ENCODE measurements around the gene ARID2. TPM values are rescaled to one million over a fixed set of nuclear protein-coding genes. Genes with fewer than 3 reads are reported as not detected.

Gene ARID2
- total and polyA plus RNA-seq, 2 donors from 2014 or later: 4.4 to 35.7 TPM

DNA sequence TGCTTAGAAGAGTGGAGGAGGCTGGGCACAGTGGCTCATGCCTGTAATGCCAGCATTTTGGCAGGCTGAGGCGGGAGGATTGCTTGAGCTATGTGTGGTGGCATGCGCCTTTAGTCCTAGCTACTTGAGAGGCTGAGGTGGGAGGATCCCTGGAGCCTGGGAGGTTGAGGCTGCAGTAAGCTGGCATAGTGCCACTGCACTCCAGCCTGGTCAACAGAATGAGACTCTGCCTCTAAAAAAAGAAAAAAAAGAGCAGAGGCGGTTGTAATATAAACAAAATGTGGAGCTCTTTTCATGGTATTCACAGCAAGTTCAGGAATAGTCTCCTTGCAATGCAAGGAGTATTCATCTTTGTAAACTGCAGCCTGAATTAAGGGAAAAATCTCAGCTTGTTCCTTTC lies 27.2 kb downstream of the ARID2 start:
- Histone ChIP-seq H3K4me3 (ENCODE audit: low read length in 3 of 3) (no peak overlapping the region), H3K27ac (ENCODE audit: low read depth in 2 of 2, low read length in 2 of 2) (no peak overlapping the region), H3K27me3 (ENCODE audit: control insufficient read depth, insufficient read depth, low read length) (no peaks in the 10 kb centered on the region), H3K9ac (ENCODE audit: low read length in 3 of 3) (no peak overlapping the region), H3K9me3 (ENCODE audit: control insufficient read depth in 2 of 3, insufficient read depth in 1 of 3, low read length in 3 of 3) (no peaks in the 10 kb centered on the region), H3K4me1 (ENCODE audit: control insufficient read depth in 2 of 3, insufficient read depth in 2 of 3, low read depth in 1 of 3, low read length in 3 of 3) (no peaks in the 10 kb centered on the region), H3K36me3 (ENCODE audit: control insufficient read depth in 2 of 3, insufficient read depth in 3 of 3, low read length in 3 of 3) (no peaks in the 10 kb centered on the region)
- FAIRE-seq (no peak), DNase-seq (no peak)
- intact Hi-C loops (cut with DNase I): no loop called here
- TF ChIP-seq, protein P1, sequence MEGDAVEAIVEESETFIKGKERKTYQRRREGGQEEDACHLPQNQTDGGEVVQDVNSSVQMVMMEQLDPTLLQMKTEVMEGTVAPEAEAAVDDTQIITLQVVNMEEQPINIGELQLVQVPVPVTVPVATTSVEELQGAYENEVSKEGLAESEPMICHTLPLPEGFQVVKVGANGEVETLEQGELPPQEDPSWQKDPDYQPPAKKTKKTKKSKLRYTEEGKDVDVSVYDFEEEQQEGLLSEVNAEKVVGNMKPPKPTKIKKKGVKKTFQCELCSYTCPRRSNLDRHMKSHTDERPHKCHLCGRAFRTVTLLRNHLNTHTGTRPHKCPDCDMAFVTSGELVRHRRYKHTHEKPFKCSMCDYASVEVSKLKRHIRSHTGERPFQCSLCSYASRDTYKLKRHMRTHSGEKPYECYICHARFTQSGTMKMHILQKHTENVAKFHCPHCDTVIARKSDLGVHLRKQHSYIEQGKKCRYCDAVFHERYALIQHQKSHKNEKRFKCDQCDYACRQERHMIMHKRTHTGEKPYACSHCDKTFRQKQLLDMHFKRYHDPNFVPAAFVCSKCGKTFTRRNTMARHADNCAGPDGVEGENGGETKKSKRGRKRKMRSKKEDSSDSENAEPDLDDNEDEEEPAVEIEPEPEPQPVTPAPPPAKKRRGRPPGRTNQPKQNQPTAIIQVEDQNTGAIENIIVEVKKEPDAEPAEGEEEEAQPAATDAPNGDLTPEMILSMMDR (IDR thresholded peaks at IDR 0.05; ENCODE audit: borderline replicate concordance, extremely low read depth, insufficient read depth): no peak

DNA sequence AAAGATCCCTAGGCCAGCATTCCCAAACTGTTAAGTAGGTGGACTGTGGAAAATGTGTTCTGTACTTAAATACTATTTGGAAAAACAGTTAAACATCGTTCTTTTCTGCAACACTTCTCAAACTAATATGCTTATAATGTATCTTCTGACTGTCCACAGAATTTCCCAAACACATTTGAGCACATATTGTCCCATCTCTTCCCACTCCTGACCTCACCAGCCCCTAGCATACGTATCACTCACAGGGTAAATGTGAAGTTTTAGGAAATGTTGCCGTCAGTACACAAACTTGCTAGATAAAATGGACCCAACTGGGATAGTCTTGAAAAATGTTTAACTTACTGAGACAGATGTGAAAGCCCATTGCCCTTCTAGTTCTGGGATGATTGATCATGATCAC lies 27.7 kb downstream of the ARID2 start:
- H3K9ac ChIP-seq (ENCODE audit: low read length in 3 of 3): no peak overlapping the region
- H3K4me1 ChIP-seq (ENCODE audit: control insufficient read depth in 2 of 3, insufficient read depth in 2 of 3, low read depth in 1 of 3, low read length in 3 of 3): no peaks in the 10 kb centered on the region
- FAIRE-seq: no peak
- TF ChIP-seq, protein P1 (IDR thresholded peaks at IDR 0.05; ENCODE audit: borderline replicate concordance, extremely low read depth, insufficient read depth): no peak
- no peak for DNase-seq
- H3K27me3 ChIP-seq (ENCODE audit: control insufficient read depth, insufficient read depth, low read length): no peaks in the 10 kb centered on the region
- H3K36me3 ChIP-seq (ENCODE audit: control insufficient read depth in 2 of 3, insufficient read depth in 3 of 3, low read length in 3 of 3): no peaks in the 10 kb centered on the region
- intact Hi-C loops (cut with DNase I): no loop called here
- H3K9me3 ChIP-seq (ENCODE audit: control insufficient read depth in 2 of 3, insufficient read depth in 1 of 3, low read length in 3 of 3): no peaks in the 10 kb centered on the region
- H3K4me3 ChIP-seq (ENCODE audit: low read length in 3 of 3): no peak overlapping the region
- H3K27ac ChIP-seq (ENCODE audit: low read depth in 2 of 2, low read length in 2 of 2): no peak overlapping the region

DNA sequence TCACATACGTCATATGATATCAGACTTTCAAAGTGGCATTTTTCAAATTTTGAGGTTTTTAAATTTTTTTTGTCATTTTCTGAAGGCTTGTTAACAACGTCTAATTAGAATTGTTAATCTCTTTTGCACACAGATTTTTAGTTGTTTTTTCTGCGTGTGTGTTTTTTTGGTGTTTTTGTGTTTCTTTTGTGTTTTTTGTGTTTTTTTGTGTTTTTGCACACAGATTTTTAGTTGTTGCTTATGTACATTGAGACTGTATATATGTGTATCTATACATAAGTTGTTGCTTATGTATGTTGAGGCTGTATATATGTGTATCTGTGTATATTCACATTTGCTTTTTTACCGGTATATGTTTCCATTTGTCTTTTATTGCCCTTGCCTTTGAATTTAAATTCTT lies 30.8 kb downstream of the ARID2 start:
- H3K27me3 ChIP-seq (ENCODE audit: control insufficient read depth, insufficient read depth, low read length): no peaks in the 10 kb centered on the region
- TF ChIP-seq, protein P1 (IDR thresholded peaks at IDR 0.05; ENCODE audit: borderline replicate concordance, extremely low read depth, insufficient read depth): no peak
- no peaks in the 10 kb centered on the region for H3K36me3 ChIP-seq (ENCODE audit: control insufficient read depth in 2 of 3, insufficient read depth in 3 of 3, low read length in 3 of 3)
- intact Hi-C loops (cut with DNase I): no loop called here
- FAIRE-seq (no peak), DNase-seq (no peak)
- H3K4me3 ChIP-seq (ENCODE audit: low read length in 3 of 3): no peak overlapping the region
- H3K9ac ChIP-seq (ENCODE audit: low read length in 3 of 3): no peak overlapping the region
- no peak overlapping the region for H3K27ac ChIP-seq (ENCODE audit: low read depth in 2 of 2, low read length in 2 of 2)
- peaks cover 0 to 5% (median 0%) of the 10 kb centered on the region in 3 donors for H3K4me1 ChIP-seq (ENCODE audit: control insufficient read depth in 2 of 3, insufficient read depth in 2 of 3, low read depth in 1 of 3, low read length in 3 of 3)
- H3K9me3 ChIP-seq (ENCODE audit: control insufficient read depth in 2 of 3, insufficient read depth in 1 of 3, low read length in 3 of 3): no peaks in the 10 kb centered on the region
